ENCODE results near the gene KCNJ15. TPM values are rescaled to one million over a fixed set of nuclear protein-coding genes. Genes with fewer than 3 reads are reported as not detected.

Gene KCNJ15
- total and polyA plus RNA-seq, 2 of the 13 experiments (the other 11 are each of a cell fraction or from before 2014, with no cell fraction given): not detected

DNA sequence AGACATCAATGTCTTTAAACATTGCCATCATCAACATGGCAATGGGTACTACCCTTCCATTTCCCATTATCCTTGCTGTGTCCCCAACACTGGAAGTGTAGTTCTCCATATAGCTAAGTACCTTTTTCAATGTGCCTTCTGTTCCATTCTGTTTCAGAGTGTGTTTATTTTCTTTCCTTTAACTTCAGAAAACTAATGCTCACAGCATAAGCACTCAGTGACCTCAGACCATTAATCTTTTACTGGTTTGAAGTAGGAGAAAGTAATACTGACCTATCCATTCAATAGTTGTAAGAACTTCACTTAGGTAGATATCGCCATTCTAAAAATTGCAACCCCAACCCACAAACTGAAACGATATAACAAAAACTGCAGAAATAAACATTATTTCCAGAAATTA, 37.8 kb downstream of the KCNJ15 start (continued):
- TF ChIP-seq, protein P1, sequence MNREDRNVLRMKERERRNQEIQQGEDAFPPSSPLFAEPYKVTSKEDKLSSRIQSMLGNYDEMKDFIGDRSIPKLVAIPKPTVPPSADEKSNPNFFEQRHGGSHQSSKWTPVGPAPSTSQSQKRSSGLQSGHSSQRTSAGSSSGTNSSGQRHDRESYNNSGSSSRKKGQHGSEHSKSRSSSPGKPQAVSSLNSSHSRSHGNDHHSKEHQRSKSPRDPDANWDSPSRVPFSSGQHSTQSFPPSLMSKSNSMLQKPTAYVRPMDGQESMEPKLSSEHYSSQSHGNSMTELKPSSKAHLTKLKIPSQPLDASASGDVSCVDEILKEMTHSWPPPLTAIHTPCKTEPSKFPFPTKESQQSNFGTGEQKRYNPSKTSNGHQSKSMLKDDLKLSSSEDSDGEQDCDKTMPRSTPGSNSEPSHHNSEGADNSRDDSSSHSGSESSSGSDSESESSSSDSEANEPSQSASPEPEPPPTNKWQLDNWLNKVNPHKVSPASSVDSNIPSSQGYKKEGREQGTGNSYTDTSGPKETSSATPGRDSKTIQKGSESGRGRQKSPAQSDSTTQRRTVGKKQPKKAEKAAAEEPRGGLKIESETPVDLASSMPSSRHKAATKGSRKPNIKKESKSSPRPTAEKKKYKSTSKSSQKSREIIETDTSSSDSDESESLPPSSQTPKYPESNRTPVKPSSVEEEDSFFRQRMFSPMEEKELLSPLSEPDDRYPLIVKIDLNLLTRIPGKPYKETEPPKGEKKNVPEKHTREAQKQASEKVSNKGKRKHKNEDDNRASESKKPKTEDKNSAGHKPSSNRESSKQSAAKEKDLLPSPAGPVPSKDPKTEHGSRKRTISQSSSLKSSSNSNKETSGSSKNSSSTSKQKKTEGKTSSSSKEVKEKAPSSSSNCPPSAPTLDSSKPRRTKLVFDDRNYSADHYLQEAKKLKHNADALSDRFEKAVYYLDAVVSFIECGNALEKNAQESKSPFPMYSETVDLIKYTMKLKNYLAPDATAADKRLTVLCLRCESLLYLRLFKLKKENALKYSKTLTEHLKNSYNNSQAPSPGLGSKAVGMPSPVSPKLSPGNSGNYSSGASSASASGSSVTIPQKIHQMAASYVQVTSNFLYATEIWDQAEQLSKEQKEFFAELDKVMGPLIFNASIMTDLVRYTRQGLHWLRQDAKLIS (CRISPR knock-in tag; IDR thresholded peaks at IDR 0.05): no peak
- no peak for TF ChIP-seq ATF1 (CRISPR knock-in tag; IDR thresholded peaks at IDR 0.05)
- TF ChIP-seq, protein P2, sequence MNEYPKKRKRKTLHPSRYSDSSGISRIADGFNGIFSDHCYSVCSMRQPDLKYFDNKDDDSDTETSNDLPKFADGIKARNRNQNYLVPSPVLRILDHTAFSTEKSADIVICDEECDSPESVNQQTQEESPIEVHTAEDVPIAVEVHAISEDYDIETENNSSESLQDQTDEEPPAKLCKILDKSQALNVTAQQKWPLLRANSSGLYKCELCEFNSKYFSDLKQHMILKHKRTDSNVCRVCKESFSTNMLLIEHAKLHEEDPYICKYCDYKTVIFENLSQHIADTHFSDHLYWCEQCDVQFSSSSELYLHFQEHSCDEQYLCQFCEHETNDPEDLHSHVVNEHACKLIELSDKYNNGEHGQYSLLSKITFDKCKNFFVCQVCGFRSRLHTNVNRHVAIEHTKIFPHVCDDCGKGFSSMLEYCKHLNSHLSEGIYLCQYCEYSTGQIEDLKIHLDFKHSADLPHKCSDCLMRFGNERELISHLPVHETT (CRISPR knock-in tag; conservative IDR thresholded peaks at IDR 0.05): no peak
- TF ChIP-seq SCMH1 (CRISPR knock-in tag; IDR thresholded peaks at IDR 0.05; ENCODE audit: borderline replicate concordance): no peak
- TF ChIP-seq ZBTB1 (CRISPR knock-in tag; IDR thresholded peaks at IDR 0.05; ENCODE audit: borderline replicate concordance): no peak

DNA sequence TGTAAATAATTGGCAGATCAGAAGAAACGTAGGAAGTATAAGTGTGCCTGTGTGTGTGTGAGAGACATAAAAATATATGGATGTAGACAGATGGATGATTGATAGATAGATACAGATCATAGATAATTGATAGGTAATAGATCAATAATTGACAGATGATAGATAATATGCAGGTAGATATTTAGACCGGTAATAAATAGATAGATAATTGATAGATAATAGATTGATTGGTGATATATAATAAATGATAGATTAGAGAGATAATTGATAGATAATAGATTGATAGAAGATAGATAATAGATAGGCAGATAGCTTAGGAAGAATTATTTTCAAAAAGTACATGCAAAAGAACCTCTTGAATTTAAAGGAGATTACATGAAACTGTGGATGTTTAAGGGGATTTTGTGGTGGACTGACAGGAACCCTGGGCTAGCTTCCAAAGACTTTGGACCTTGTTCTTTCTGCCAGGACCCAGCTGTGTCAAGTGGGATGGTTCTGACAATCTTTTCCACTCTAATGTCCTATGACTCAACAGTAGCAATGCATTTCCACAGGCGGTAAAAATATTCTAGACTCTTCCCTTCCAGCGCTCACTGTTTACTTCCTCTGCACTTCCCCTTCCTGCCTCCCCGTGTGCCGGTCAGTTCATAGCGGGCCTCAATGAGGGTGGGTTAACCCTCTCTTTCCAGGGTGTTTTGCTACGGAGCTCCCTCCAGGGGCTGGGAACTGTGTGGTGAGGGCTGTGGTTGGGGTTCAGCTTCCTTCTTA, 39.4 kb downstream of the KCNJ15 start:
- H3K79me2 ChIP-seq (ENCODE audit: insufficient read depth, low read length): no peaks in the 10 kb centered on the region
- no peak overlapping the region for H3K4me2 ChIP-seq (ENCODE audit: low read depth, low read length)
- ChIA-PET POLR2A (no interaction called here), CTCF (ENCODE audit: low intra/inter-chr PET ratio, low total read pairs) (no interaction called here)
- H2AFZ ChIP-seq (ENCODE audit: low read length): no peak overlapping the region
- TF ChIP-seq MIER2 (CRISPR knock-in tag; IDR thresholded peaks at IDR 0.05) (no peak), HNRNPUL1 (IDR thresholded peaks at IDR 0.05; ENCODE audit: low read depth, low read length) (no peak), ARHGAP35 (CRISPR knock-in tag; IDR thresholded peaks at IDR 0.05; ENCODE audit: borderline replicate concordance) (no peak), ZBTB38 (CRISPR knock-in tag; IDR thresholded peaks at IDR 0.05) (no peak), GABPA (IDR thresholded peaks at IDR 0.05; ENCODE audit: low read depth, low read length) (0 out of 2 replicates have a peak, but pooled peaks have one; percentile 18), GABPA (CRISPR knock-in tag; IDR thresholded peaks at IDR 0.05; ENCODE audit: low read depth) (peak; percentile 67), RAD21 (CRISPR knock-in tag; IDR thresholded peaks at IDR 0.05) (no peak), HNF4G (IDR thresholded peaks at IDR 0.05; ENCODE audit: borderline replicate concordance, low read depth, low read length) (peak; percentile 12; the same call in 1 of the 2 replicates), HNF4G (CRISPR knock-in tag; IDR thresholded peaks at IDR 0.05; ENCODE audit: borderline replicate concordance, low read depth) (no peak), ZNF652 (CRISPR knock-in tag; IDR thresholded peaks at IDR 0.05; ENCODE audit: borderline replicate concordance, low read depth) (peak; percentile 83)
- H3K4me3 ChIP-seq (replicated peaks in 1 of 3; ENCODE audit: insufficient read depth in 1 of 3, low read depth in 2 of 3, low read length in 3 of 3): no peak overlapping the region
- peaks cover 19% of the 10 kb centered on the region for H3K4me1 ChIP-seq (ENCODE audit: insufficient read depth, low read length)
- DNase-seq (ENCODE audit: low spot score) (no peak), FAIRE-seq (no peak), ATAC-seq (no peak; the same call in 1 of the 3 replicates)
- no TSS peak for BruUV-seq (replicated peaks)
- H3K27me3 ChIP-seq (ENCODE audit: control insufficient read depth in 1 of 2, insufficient read depth in 2 of 2, low read length in 2 of 2): no peaks in the 10 kb centered on the region
- in situ Hi-C loops (cut with HindIII; ENCODE audit: extremely low pct_ligation_motif_present, low pct_unique_long_range_greater_than_20kb): no loop called here
- WGBS (ENCODE audit: low lambda C conversion rate): 10% methylated on average over 8 of the region's 8 CpGs
- H3K36me3 ChIP-seq (replicated peaks in 1 of 2; ENCODE audit: control insufficient read depth in 1 of 2, insufficient read depth in 2 of 2, low read length in 2 of 2): no peaks in the 10 kb centered on the region
- no peaks in the 10 kb centered on the region for H4K20me1 ChIP-seq (ENCODE audit: insufficient read depth, low read length)
- no peak overlapping the region for H3K27ac ChIP-seq (ENCODE audit: extremely low read length, insufficient read depth, low read length)
- intact Hi-C loops (cut with micrococcal nuclease; ENCODE audit: unreplicated experiment): no loop called here
- no peaks in the 10 kb centered on the region for H3K9me3 ChIP-seq (ENCODE audit: low read length)
- no peak overlapping the region for H3K9ac ChIP-seq (ENCODE audit: insufficient read depth, low read depth, low read length)
